Astrocyte (in vitro differentiated cells and primary cell): ENCODE results near the gene PCDHGB3.

Source experiments
- EZH2 ChIP-seq: IDR thresholded peaks from 2 replicates; pipeline ENCODE4 v1.6.1; 2012; ENCODE audit warnings: mild to moderate bottlenecking, low read length, inconsistent platforms; ENCODE audit not compliant: insufficient read depth
- TF ChIP-seq, protein P1 (sequence below): IDR thresholded peaks from 2 replicates; pipeline ENCODE4 v1.5.1; 2011; ENCODE audit warnings: low read depth, mild to moderate bottlenecking, inconsistent platforms, low read length, moderate library complexity; ENCODE audit not compliant: insufficient read depth

DNA sequence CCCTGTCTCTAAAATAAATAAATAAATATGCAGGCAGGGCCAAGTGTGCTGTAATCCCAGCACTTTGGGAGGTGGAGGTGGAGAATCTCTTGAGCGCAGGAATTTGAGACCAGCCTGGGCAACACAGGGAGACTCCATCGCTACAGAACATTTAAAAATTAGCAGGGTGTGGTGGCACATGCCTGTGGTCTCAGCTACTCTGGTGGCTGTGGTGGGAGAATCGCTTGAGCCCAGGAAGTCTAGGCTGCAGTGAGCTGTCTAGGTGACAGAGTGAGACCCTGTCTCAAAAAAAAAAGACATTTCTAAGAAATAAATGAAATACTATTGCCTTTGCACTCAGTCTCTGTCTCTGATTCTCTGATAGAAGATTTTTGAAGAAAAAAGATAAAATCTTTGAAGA lies 41.5 kb downstream of the PCDHGB3 start:
- TF ChIP-seq, protein P1, sequence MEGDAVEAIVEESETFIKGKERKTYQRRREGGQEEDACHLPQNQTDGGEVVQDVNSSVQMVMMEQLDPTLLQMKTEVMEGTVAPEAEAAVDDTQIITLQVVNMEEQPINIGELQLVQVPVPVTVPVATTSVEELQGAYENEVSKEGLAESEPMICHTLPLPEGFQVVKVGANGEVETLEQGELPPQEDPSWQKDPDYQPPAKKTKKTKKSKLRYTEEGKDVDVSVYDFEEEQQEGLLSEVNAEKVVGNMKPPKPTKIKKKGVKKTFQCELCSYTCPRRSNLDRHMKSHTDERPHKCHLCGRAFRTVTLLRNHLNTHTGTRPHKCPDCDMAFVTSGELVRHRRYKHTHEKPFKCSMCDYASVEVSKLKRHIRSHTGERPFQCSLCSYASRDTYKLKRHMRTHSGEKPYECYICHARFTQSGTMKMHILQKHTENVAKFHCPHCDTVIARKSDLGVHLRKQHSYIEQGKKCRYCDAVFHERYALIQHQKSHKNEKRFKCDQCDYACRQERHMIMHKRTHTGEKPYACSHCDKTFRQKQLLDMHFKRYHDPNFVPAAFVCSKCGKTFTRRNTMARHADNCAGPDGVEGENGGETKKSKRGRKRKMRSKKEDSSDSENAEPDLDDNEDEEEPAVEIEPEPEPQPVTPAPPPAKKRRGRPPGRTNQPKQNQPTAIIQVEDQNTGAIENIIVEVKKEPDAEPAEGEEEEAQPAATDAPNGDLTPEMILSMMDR = no peak
- TF ChIP-seq EZH2 = no peak
